GM13976 (cell line): Measurements from ENCODE around the gene ATP11A.

Experiments used
- DNase-seq: peaks from one replicate; pipeline ENCODE4 v3.0.0; 2012; ENCODE audit warnings: low spot score
- in situ Hi-C: fragments of 300-500 bp; cut with MboI; formaldehyde crosslinking; loops from one replicate; pipeline ENCODE4 v1.12.0; 2022; ENCODE audit warnings: low sequenced_read_pairs, mixed read lengths, inconsistent platforms; ENCODE audit not compliant: unreplicated experiment
- TF ChIP-seq, protein P1 (sequence below): IDR thresholded peaks from 2 replicates; pipeline ENCODE4 v1.5.1; 2012; ENCODE audit warnings: borderline replicate concordance, mild to moderate bottlenecking; ENCODE audit not compliant: insufficient read depth; ENCODE audit errors: extremely low read depth, missing control alignments, control extremely low read depth

Gene ATP11A

DNA sequence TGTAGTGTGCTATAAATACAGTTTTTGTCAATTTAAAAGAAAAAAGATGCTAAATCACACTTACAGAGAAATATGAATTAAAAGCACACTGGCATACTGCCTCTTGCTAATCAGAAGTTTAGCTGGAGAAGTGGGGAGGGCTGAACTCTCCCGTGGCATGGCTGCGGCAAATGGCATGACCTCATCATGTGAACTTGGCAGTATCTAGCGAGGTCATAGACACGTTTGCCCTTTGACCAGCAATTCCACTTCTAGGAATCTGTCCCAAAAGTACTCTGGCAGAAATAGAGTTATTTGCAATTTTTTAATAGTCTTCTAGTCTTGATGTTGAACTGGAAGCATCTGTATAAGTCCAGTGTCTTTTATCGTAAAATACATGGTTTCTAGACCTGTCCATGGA, 237.2 kb downstream of the ATP11A start:
- TF ChIP-seq, protein P1, sequence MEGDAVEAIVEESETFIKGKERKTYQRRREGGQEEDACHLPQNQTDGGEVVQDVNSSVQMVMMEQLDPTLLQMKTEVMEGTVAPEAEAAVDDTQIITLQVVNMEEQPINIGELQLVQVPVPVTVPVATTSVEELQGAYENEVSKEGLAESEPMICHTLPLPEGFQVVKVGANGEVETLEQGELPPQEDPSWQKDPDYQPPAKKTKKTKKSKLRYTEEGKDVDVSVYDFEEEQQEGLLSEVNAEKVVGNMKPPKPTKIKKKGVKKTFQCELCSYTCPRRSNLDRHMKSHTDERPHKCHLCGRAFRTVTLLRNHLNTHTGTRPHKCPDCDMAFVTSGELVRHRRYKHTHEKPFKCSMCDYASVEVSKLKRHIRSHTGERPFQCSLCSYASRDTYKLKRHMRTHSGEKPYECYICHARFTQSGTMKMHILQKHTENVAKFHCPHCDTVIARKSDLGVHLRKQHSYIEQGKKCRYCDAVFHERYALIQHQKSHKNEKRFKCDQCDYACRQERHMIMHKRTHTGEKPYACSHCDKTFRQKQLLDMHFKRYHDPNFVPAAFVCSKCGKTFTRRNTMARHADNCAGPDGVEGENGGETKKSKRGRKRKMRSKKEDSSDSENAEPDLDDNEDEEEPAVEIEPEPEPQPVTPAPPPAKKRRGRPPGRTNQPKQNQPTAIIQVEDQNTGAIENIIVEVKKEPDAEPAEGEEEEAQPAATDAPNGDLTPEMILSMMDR = no peak
- in situ Hi-C loops = loop anchor here (25.0 kb wide), 1 partner anchor 460 kb away; no protein-coding TSS in a partner anchor
- DNase-seq = no peak

DNA sequence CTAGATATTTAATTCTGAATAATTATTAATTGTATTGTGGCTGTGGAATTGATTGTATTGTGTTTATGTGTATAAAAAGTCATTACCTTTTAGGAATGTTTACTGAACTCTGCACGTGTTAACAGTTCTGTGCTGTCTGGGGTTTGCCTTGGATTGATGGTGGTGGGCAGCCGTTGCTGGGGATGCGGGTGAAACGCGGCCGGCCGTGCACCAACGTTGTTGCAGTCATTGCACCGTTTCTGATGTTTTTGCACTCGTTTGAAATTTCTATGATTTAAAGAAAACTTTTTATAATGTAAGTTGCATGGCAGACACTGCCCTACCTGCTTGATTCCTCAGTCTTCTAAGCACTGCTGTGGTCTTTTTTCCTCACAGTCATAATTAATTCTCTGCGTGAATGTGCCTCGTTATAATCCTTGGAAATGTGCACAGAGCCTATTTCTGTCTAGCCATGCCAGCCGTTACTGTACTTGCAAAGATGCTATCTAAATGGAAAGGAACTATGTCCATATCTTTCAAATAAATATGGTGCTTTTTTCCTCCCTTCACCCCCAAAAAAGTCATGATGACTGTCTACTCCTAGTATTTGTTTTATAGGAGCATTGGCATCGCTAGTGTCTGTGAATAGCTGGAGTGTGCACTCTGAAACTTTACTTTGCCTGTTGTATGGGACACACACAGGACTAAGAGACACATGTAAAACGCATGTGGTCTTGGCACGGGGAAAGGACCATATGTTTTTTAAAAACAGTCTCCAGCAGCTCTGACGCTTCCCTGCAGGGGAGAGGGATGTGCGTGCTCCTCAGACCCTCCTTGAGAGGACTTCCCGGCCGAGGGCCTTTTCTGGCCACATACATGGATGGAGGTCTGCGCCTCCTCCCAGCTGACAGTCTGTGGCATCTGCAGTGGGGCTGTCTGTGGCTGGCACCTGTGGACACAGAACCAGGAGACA, 238.5 kb downstream of the ATP11A start:
- TF ChIP-seq, protein P1 = no peak
- in situ Hi-C loops = loop anchor here (25.0 kb wide), 1 partner anchor 459 kb away; no protein-coding TSS in a partner anchor
- DNase-seq = no peak

DNA sequence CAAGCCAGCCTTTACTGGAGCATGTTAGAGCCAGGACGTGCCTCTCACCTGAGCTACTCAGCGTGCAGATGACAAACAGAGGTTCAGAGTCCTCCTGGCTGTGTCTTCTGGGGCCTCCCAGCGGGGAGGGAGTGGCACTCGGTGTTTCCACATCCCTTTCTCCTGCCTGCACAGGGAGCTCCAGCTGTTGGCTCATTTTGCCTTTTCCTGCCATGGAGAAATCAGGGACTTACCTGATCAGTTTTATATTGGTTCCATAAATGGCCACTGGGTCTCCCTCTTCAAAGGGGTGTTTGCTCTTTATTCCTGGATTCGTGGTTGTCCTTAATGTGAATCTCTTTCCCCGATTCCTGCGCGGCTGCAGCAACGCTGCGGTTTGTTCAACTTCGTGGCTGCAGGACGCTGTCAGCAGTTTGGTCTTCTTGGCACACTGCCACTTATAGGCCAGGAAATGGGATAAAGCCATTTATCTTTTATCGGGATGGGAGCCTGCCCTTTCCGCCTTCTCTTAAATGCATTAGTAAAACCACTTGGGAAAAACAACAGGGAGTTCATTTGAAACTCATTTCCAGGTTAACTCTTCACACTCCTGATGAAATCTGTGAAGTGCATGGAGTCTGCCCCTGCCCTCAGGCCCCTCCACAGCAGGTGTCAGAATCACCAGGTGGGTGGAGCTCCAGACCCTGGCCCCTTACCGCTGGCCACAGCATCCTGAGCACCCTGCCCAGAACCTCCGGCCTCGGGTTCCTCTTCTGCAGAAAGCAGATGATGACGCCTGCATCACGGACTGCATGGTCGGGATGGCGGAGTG, 239.3 kb downstream of the ATP11A start:
- TF ChIP-seq, protein P1 = no peak
- in situ Hi-C loops = loop anchor here (25.0 kb wide), 1 partner anchor 458 kb away; no protein-coding TSS in a partner anchor
- no peak for DNase-seq

DNA sequence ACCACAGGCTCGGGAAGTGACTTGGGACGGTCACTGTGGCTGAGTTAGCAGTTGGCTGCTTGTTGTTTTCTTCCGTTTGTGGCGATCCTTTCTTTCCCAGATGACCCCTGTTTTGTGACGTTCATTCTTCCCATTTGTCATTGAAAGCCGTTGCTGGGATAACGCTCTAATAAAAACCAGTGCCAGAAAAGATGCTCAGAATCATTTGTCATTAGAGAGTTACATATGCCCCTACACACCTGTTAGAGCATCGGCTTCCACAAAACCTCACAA, 239.9 kb downstream of the ATP11A start:
- in situ Hi-C loops = loop anchor here (25.0 kb wide), 1 partner anchor 458 kb away; no protein-coding TSS in a partner anchor
- TF ChIP-seq, protein P1 = no peak
- no peak for DNase-seq

DNA sequence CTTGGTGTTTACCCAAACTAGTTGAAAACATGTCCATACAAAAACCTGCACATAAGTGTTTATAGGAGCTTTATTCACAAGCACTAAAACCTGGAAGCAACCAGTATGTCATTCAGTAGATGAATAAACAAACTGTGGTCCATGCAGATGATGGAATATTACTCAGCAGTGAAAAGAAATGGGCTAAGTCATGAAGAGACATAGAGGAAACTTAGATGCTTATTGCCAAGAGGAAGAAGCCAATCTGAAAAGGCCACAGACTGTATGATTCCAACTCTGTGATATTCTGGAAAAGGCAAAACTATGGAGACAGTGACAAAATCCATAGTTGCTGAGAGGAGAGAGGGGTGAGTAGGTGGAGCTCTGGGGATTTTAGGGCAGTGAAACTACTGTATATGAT, 240.4 kb downstream of the ATP11A start:
- DNase-seq = no peak
- TF ChIP-seq, protein P1 = no peak
- in situ Hi-C loops = loop anchor here (25.0 kb wide), 1 partner anchor 457 kb away; no protein-coding TSS in a partner anchor
